ENCODE results near the gene KCNQ4. TPM values are rescaled to one million over a fixed set of nuclear protein-coding genes. Genes with fewer than 3 reads are reported as not detected.

KCNQ4 gene
- total RNA-seq, 1 experiment from 2014 or later, result 1.4 TPM

DNA sequence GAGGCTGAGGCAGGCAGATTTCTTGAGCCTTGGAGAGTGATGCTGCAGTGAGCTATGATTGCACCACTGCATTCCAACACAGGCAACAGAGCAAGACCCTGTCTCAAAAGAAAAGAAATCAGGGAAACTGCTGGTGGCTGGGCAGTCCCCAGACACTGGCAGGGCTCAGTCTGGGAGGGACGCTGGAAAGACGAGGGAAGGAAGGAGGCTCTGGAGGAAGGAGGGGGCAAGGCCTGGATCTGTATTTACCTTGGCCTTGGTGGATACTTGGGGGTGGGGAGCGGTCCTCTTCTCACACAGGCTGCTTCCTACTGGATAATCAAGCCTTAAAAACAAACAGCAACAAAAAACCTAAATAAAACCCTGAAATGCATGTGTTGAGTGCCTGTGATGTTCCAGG is 24.4 kb downstream of the KCNQ4 start:
- H3K4ac ChIP-seq (ENCODE audit: low read depth, low read length), result no peak overlapping the region
- H4K5ac ChIP-seq (ENCODE audit: insufficient read length, low read depth, low read length), result no peak overlapping the region
- H3K18ac ChIP-seq (ENCODE audit: insufficient read length, low read depth, low read length), result no peak overlapping the region
- no peak overlapping the region for H4K8ac ChIP-seq (replicated peaks; ENCODE audit: insufficient read length, low read depth, low read length)
- Mint-ChIP-seq H3K36me3 (ENCODE audit: insufficient read depth in 1 of 3, low read depth in 3 of 3) (no peaks in the 10 kb centered on the region), H3K4me1 (peaks cover 30 to 32% of the 10 kb centered on the region in 2 experiments), H3K4me3 (no peak overlapping the region), H3K27ac (no peak overlapping the region), H3K9me3 (no peaks in the 10 kb centered on the region), H3K27me3 (ENCODE audit: low read depth) (peaks cover 10% of the 10 kb centered on the region)
- no CpG with 5 or more reads among the region's 3 CpGs for WGBS (ENCODE audit: extremely low coverage, insufficient read length, low lambda C conversion rate)
- H4K91ac ChIP-seq (ENCODE audit: insufficient read length, low read depth, low read length), result no peak overlapping the region
- H2BK15ac ChIP-seq (ENCODE audit: low read depth, low read length), result no peak overlapping the region
- no peak overlapping the region for H2BK20ac ChIP-seq (ENCODE audit: low read depth, low read length, poor library complexity, severe bottlenecking)
- no peak overlapping the region for H2BK5ac ChIP-seq (ENCODE audit: insufficient read length, low read length)
- H3K23ac ChIP-seq (ENCODE audit: insufficient read length, low read depth, low read length), result no peak overlapping the region
- no peak overlapping the region for H3K4me2 ChIP-seq (ENCODE audit: insufficient read depth, insufficient read length, low read length)
- no peak overlapping the region for H3K27ac ChIP-seq (ENCODE audit: insufficient read length, low read depth, low read length)
- no peak overlapping the region for H3K56ac ChIP-seq (ENCODE audit: insufficient read length, low read depth, low read length)
- no peaks in the 10 kb centered on the region for H3K9me3 ChIP-seq (ENCODE audit: control insufficient read depth, low read depth, low read length)
- H3K79me1 ChIP-seq (ENCODE audit: insufficient read depth, low read depth, low read length, poor library complexity, severe bottlenecking), result no peaks in the 10 kb centered on the region
- H3K9ac ChIP-seq (ENCODE audit: extremely low read depth, insufficient read length, low read length), result no peak overlapping the region
- H2BK12ac ChIP-seq (ENCODE audit: insufficient read length, low read depth, low read length), result no peak overlapping the region
- no peaks in the 10 kb centered on the region for H3K79me2 ChIP-seq (ENCODE audit: insufficient read depth, low read length)
- H3K14ac ChIP-seq (ENCODE audit: insufficient read depth, low read length), result no peak overlapping the region
- H3K23me2 ChIP-seq (ENCODE audit: insufficient read length, low read depth, low read length, poor library complexity, severe bottlenecking), result no peaks in the 10 kb centered on the region
- H4K20me1 ChIP-seq (ENCODE audit: control insufficient read depth, insufficient read depth, insufficient read length), result no peaks in the 10 kb centered on the region
- no peaks in the 10 kb centered on the region for H3K27me3 ChIP-seq (ENCODE audit: insufficient read depth, low read length)
- DNase-seq, result no peak
- TF ChIP-seq, protein P1, sequence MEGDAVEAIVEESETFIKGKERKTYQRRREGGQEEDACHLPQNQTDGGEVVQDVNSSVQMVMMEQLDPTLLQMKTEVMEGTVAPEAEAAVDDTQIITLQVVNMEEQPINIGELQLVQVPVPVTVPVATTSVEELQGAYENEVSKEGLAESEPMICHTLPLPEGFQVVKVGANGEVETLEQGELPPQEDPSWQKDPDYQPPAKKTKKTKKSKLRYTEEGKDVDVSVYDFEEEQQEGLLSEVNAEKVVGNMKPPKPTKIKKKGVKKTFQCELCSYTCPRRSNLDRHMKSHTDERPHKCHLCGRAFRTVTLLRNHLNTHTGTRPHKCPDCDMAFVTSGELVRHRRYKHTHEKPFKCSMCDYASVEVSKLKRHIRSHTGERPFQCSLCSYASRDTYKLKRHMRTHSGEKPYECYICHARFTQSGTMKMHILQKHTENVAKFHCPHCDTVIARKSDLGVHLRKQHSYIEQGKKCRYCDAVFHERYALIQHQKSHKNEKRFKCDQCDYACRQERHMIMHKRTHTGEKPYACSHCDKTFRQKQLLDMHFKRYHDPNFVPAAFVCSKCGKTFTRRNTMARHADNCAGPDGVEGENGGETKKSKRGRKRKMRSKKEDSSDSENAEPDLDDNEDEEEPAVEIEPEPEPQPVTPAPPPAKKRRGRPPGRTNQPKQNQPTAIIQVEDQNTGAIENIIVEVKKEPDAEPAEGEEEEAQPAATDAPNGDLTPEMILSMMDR (conservative IDR thresholded peaks at IDR 0.05), result no peak
- H2BK120ac ChIP-seq (ENCODE audit: low read depth, low read length, poor library complexity, severe bottlenecking), result no peak overlapping the region
- no peak overlapping the region for H2AFZ ChIP-seq (ENCODE audit: low read length)
- no peak overlapping the region for H3T11ph ChIP-seq (ENCODE audit: low read length)
- H3K4me1 ChIP-seq (ENCODE audit: insufficient read depth, low read length), result 0 out of 2 replicates have a peak, but pooled peaks cover 5% of the 10 kb centered on the region
- no peak overlapping the region for H2AK5ac ChIP-seq (ENCODE audit: insufficient read length, low read length)
